Upper lobe of left lung (tissue), 6 donors: Measurements from ENCODE around the gene KLB. TPM values are rescaled to one million over a fixed set of nuclear protein-coding genes. Genes with fewer than 3 reads are reported as not detected.

Experiments used
- ATAC-seq, 2 donors: fragments of 200-7000 bp; cut with Tn5 transposase; one replicate each; pipeline ENCODE4 v1.9.1; 2022; ENCODE audit warnings: mild to moderate bottlenecking in 2 of 2, moderate library complexity in 2 of 2; ENCODE audit not compliant: low FRiP score in 2 of 2
- DNase-seq, 2 donors: peaks; one replicate each; pipeline ENCODE4 v3.0.0-alpha.2; 2019 to 2020
- H3K27ac ChIP-seq, 4 donors: fragments of 200-600 bp; sonication (generic); one replicate each; pipeline ENCODE4 v1.5.1; 2016 to 2019
- H3K27me3 ChIP-seq, 4 donors: fragments of 200-600 bp; sonication (generic); one replicate each; pipeline ENCODE4 v1.5.1; 2017 to 2019
- H3K36me3 ChIP-seq, 4 donors: fragments of 200-600 bp; sonication (generic); one replicate each; pipeline ENCODE4 v1.5.1; 2016 to 2019
- H3K4me1 ChIP-seq, 4 donors: fragments of 200-600 bp; sonication (generic); one replicate each; pipeline ENCODE4 v1.5.1; 2018 to 2019
- H3K4me3 ChIP-seq, 4 donors: fragments of 200-600 bp; sonication (generic); one replicate each; pipeline ENCODE4 v1.5.1; 2017 to 2019; ENCODE audit warnings: mild to moderate bottlenecking in 2 of 4, moderate library complexity in 1 of 4
- H3K9me3 ChIP-seq, 4 donors: fragments of 200-600 bp; sonication (generic); one replicate each; pipeline ENCODE4 v1.5.1; 2018 to 2019
- EP300 ChIP-seq, 4 donors: sonication (generic); formaldehyde crosslinking; IDR thresholded peaks; one replicate each; pipeline ENCODE4 v1.5.1; 2017; ENCODE audit warnings: antibody characterized with exemption in 4 of 4, control low read depth in 2 of 4
- POLR2A ChIP-seq, 4 donors: fragments of 450-650 bp; IDR thresholded peaks; one replicate each; pipeline ENCODE4 v1.5.1; 2016 to 2017; ENCODE audit warnings: antibody characterized with exemption in 4 of 4, mild to moderate bottlenecking in 2 of 4
- POLR2AphosphoS5 ChIP-seq, 2 donors: sonication (generic); formaldehyde crosslinking; IDR thresholded peaks; one replicate each; pipeline ENCODE4 v1.5.1; 2017; ENCODE audit warnings: antibody characterized with exemption in 2 of 2
- WGBS, 2 donors: methylation state at CpG; one replicate each; pipeline ENCODE4 v1.1.5; 2017 to 2018; 5-methylcytosine and 5-hydroxymethylcytosine counted together
- total RNA-seq, 6 donors: library from RNA; depleted of rRNA in 4 of 6; stranded (reverse); fragments of >200 nt in 4 of 6; gene quantifications; one replicate each; pipeline versions ENCODE4 v1.1.0 to v1.2.1, GENCODE V29; 2016 to 2021
- TF ChIP-seq, protein P1 (sequence below), 6 experiments: fragments of 450-650 bp in 4 of 6; fragments of 200-600 bp in 2 of 6; sonication (generic) in 2 of 6; IDR thresholded peaks; one replicate each; pipeline ENCODE4 v1.5.1; 2016 to 2019; ENCODE audit warnings: antibody characterized with exemption in 6 of 6
- donor health status: DM: no; HTN: no; CAD: no; lungs with moderate emphysema.
- donor health status: DM: no; HTN: yes; CAD: no; lungs with severe emphysema.

The KLB gene
- total RNA-seq, 6 donors from 2014 or later: 0.20 to 9.0 (median 0.84) TPM

DNA sequence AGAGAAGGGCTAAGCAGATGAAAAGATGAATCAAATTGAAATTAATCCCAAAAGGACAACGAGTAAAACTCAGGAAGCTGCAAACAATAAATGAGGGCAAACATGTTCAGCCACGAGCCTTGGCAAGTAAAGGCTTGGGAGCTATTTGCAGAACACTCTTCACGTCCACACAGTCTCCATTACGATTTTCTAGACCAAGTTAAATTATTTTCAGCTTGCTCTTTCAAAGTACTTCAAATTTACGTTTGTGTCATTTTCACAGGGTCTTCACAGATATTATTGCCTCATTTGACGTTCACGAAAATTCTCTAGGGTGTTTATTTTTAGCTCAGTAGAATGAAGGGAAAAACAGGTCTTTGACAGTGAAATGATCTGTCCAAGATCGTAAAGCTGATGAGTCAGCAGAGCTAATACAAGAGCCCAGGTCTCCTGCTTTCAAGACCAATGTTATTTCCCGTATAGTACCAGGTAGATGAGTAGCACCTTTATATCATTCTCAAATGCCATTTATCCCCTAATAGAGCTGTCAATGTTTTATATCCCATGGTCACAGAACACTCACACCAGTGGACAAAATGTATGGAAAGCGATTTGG is 20.9 kb downstream of the KLB start:
- ATAC-seq: no peak
- WGBS, 2 donors: 63 to 71% methylated on average over 10 of the region's 10 CpGs
- TF ChIP-seq POLR2AphosphoS5 (IDR thresholded peaks at IDR 0.05) (no peak), POLR2A (IDR thresholded peaks at IDR 0.05) (no peak), EP300 (IDR thresholded peaks at IDR 0.05) (no peak)
- TF ChIP-seq, protein P1, sequence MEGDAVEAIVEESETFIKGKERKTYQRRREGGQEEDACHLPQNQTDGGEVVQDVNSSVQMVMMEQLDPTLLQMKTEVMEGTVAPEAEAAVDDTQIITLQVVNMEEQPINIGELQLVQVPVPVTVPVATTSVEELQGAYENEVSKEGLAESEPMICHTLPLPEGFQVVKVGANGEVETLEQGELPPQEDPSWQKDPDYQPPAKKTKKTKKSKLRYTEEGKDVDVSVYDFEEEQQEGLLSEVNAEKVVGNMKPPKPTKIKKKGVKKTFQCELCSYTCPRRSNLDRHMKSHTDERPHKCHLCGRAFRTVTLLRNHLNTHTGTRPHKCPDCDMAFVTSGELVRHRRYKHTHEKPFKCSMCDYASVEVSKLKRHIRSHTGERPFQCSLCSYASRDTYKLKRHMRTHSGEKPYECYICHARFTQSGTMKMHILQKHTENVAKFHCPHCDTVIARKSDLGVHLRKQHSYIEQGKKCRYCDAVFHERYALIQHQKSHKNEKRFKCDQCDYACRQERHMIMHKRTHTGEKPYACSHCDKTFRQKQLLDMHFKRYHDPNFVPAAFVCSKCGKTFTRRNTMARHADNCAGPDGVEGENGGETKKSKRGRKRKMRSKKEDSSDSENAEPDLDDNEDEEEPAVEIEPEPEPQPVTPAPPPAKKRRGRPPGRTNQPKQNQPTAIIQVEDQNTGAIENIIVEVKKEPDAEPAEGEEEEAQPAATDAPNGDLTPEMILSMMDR (IDR thresholded peaks at IDR 0.05): no peak

DNA sequence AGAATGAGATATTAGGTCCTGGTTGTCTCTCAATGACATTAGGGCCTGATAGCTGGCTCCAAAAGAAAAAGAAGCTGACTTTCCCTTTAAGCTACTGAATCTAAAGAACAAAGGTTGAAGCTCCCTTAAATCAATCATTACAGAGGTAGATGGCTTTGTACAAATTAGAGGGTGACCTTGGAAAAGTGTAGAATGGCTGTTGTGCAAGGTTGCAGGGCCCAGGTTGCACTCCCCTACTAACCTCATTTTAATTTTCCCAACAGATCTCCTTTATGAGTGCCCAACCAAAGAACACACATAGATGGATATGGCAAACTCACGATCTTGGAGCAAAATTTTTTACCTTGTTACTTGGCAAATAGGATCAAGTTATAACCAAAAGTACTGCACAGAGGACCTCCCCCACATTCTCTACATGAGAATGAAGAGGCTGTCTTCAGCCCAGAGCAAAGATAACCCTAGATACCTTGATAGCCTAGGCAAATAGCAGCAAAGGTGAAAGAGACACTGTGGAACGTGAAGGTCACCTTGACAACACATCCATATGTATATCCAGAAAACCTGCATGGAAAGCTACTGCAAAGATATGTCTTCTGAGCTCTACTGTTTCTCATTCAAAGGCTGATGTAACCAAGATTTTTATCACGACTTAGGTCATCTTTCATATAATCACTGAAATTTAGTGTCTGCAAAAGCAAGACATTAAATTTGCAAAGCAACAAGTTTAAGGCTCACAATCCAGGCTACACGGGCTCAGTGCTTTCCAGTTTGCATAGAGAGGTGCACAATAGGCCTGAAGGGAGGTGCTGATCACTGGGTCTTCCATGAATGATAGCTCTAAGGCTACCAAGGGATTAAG is 23.0 kb downstream of the KLB start:
- DNase-seq (no peak), ATAC-seq (no peak)
- no peak overlapping the region for H3K27ac ChIP-seq
- no peaks in the 10 kb centered on the region for H3K36me3 ChIP-seq
- no peaks in the 10 kb centered on the region for H3K27me3 ChIP-seq
- H3K4me1 ChIP-seq: no peaks in the 10 kb centered on the region
- WGBS, 2 donors: 88 to 89% methylated on average over 4 of the region's 4 CpGs
- TF ChIP-seq, protein P1 (IDR thresholded peaks at IDR 0.05): no peak
- TF ChIP-seq POLR2AphosphoS5 (IDR thresholded peaks at IDR 0.05) (no peak), EP300 (IDR thresholded peaks at IDR 0.05) (no peak), POLR2A (IDR thresholded peaks at IDR 0.05) (no peak)
- H3K4me3 ChIP-seq: no peak overlapping the region
- H3K9me3 ChIP-seq: no peaks in the 10 kb centered on the region

More for the DNA sequence above, 20.9 kb downstream of the KLB start:
- H3K27me3 ChIP-seq: no peaks in the 10 kb centered on the region
- H3K27ac ChIP-seq: no peak overlapping the region
- peak overlapping the region in 1 of 4 donors; percentile 20 for H3K4me3 ChIP-seq
- no peaks in the 10 kb centered on the region for H3K36me3 ChIP-seq
- no peaks in the 10 kb centered on the region for H3K9me3 ChIP-seq
- H3K4me1 ChIP-seq: no peaks in the 10 kb centered on the region
- no peak for DNase-seq

DNA sequence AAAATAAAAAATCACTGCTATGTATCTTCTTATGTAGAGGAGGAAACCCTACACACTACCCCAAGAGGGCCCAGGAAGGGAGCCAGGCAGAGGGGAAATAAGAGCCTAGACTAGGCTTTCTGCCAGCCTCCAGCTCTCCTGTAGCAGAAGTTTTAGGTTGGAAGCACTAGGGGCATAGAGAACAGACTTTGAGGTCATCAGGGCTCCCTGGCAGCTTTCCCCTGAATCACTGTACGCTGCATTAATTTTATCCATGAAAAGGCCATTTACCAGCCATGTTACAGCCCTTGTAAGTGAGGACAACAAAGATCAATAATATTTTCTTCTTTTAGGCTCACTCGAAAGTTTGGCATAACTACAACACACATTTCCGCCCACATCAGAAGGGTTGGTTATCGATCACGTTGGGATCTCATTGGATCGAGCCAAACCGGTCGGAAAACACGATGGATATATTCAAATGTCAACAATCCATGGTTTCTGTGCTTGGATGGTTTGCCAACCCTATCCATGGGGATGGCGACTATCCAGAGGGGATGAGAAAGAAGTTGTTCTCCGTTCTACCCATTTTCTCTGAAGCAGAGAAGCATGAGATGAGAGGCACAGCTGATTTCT is 27.3 kb downstream of the KLB start:
- no peak for DNase-seq
- Histone ChIP-seq H3K4me3 (no peak overlapping the region), H3K27ac (no peak overlapping the region), H3K36me3 (no peaks in the 10 kb centered on the region), H3K27me3 (no peaks in the 10 kb centered on the region), H3K4me1 (no peaks in the 10 kb centered on the region), H3K9me3 (no peaks in the 10 kb centered on the region)
- 89 to 96% methylated on average over 11 of the region's 11 CpGs for WGBS, 2 donors
- no peak for ATAC-seq
- TF ChIP-seq POLR2AphosphoS5 (IDR thresholded peaks at IDR 0.05) (no peak), POLR2A (IDR thresholded peaks at IDR 0.05) (no peak), EP300 (IDR thresholded peaks at IDR 0.05) (no peak)
- TF ChIP-seq, protein P1 (IDR thresholded peaks at IDR 0.05): no peak

DNA sequence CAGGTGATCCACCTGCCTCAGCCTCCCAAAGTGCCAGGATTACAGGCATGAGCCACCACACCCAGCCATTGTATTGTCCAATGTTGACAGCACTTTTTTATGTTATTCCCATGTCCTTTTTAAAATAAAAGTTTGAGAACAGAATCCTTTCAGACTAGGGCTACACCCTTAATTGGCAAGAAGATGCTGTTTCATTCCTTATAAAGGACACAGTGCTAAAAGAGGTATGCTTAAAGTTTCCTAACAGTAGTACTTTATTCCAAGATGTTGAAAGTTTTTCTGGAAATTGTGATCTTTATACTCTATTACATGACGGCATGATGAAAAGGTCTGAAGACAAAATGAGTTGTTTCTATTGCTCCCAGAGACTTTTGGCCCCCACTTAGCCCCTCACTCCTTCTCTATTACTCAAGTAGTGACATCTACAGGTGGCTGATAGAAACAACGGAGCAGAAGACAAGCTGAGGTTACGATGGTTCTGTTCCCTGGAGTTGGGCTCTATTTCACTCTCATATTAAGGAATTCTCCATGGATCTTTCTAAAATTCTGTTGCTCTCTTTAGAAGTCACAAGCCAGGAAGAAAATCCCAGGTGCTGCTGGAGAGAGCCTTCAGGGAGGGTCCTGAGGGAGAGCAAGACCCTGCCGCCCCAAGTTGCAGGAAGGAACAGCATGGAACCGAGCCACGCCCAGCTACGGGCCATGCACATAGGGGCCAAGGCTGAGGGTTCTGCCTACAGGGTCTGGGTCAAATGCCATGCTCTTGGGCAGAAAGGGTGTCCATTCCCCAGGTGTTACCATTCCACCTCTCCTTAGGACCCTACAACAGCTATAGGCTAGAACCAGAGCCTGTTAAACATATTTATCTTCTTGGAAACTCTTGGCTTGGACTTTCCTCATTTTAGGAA is 29.2 kb downstream of the KLB start:
- TF ChIP-seq EP300 (IDR thresholded peaks at IDR 0.05) (no peak), POLR2A (IDR thresholded peaks at IDR 0.05) (no peak), POLR2AphosphoS5 (IDR thresholded peaks at IDR 0.05) (no peak)
- TF ChIP-seq, protein P1 (IDR thresholded peaks at IDR 0.05): no peak
- no peak overlapping the region for H3K4me3 ChIP-seq
- 69 to 73% methylated on average over 7 of the region's 7 CpGs for WGBS, 2 donors
- no peaks in the 10 kb centered on the region for H3K9me3 ChIP-seq
- no peaks in the 10 kb centered on the region for H3K4me1 ChIP-seq
- DNase-seq (peak in 1 of 2 donors; percentile 24), ATAC-seq (no peak)
- H3K36me3 ChIP-seq: no peaks in the 10 kb centered on the region
- no peaks in the 10 kb centered on the region for H3K27me3 ChIP-seq
- no peak overlapping the region for H3K27ac ChIP-seq
